SJCRH30 (cell line): ENCODE results near the gene MPEG1. TPM values are rescaled to one million over a fixed set of nuclear protein-coding genes. Genes with fewer than 3 reads are reported as not detected.

Experiments used
- DNase-seq, 2 experiments: peaks; one replicate each; pipeline ENCODE4 v3.0.0-alpha.2; 2015 to 2020
- H3K27ac ChIP-seq: fragments of 250-450 bp; sonication (Bioruptor Pico); 2 replicates; pipeline ENCODE4 v1.5.1; 2020; ENCODE audit warnings: mild to moderate bottlenecking, moderate library complexity
- H3K27me3 ChIP-seq: fragments of 250-450 bp; sonication (Bioruptor Pico); 2 replicates; pipeline ENCODE4 v1.5.1; 2020; ENCODE audit warnings: mild to moderate bottlenecking, moderate library complexity
- H3K36me3 ChIP-seq: fragments of 250-450 bp; sonication (Bioruptor Pico); 2 replicates; pipeline ENCODE4 v1.5.1; 2020; ENCODE audit warnings: mild to moderate bottlenecking, moderate library complexity
- H3K4me1 ChIP-seq: fragments of 250-450 bp; sonication (Bioruptor Pico); 2 replicates; pipeline ENCODE4 v1.5.1; 2020; ENCODE audit warnings: mild to moderate bottlenecking, moderate library complexity
- H3K4me3 ChIP-seq: fragments of 250-450 bp; sonication (Bioruptor Pico); 2 replicates; pipeline ENCODE4 v1.5.1; 2020; ENCODE audit warnings: mild to moderate bottlenecking, moderate library complexity
- H3K9me3 ChIP-seq: fragments of 250-450 bp; sonication (Bioruptor Pico); replicated peaks from 2 replicates; pipeline ENCODE4 v1.5.1; 2020; ENCODE audit warnings: mild to moderate bottlenecking, moderate library complexity
- total RNA-seq: library from RNA; depleted of rRNA; stranded (reverse); fragments of >200 nt; shearing (Covaris generic); gene quantifications from 2 replicates; pipeline ENCODE4 v1.2.3, GENCODE V29; 2014

MPEG1 gene
- total RNA-seq, 1 experiment from 2014 or later, result not detected

DNA sequence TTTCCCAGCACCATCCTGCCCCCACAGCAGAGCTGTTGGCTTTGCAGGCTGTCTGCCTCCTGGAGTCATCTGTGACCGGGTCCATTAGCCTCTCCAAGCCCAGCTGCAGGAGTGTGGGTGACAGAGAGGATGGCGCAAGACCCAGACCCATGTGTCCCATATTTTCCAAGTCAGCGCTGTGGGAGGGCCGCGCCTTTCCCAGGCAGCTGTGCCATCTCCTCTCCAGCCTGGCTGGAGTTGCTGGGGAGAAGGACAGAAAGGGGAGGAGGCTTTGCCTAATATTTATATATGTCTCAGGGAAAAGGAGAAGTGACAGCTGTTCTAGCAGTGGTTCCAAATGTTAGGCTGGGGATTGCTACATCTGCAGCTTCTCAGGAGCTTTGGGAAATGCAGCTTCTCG is 25.1 kb downstream of the MPEG1 start:
- DNase-seq, result peak; percentile 82 to 88
- peaks cover 27% of the 10 kb centered on the region for H3K4me1 ChIP-seq
- H3K27me3 ChIP-seq, result no peaks in the 10 kb centered on the region
- no peaks in the 10 kb centered on the region for H3K9me3 ChIP-seq
- H3K36me3 ChIP-seq, result peaks cover 62% of the 10 kb centered on the region
- H3K4me3 ChIP-seq, result no peak overlapping the region
- H3K27ac ChIP-seq, result peak overlapping the region; percentile 67

DNA sequence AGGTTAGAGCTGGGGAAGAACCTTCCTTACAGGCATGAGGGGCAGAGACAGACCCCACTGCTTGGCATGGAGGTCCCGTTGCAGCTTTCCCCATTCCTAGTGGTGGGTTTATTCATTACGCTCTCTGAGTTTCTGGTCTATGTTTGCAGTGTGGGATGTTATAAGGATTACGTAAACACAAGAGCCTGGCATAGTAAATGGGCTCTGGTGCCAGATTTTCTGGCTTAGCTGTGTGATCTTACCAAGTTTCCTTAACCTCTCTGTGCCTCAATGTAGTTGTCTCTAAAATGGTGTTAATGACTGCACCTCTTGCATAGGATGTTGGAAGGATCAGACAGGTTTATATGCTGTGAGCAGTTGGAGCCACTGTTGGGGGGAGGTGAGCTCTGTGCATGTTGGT is 25.7 kb downstream of the MPEG1 start:
- H3K9me3 ChIP-seq, result no peaks in the 10 kb centered on the region
- no peaks in the 10 kb centered on the region for H3K27me3 ChIP-seq
- H3K36me3 ChIP-seq, result peaks cover 58% of the 10 kb centered on the region
- peaks cover 27% of the 10 kb centered on the region for H3K4me1 ChIP-seq
- DNase-seq, result no peak
- peak overlapping the region; percentile 67 for H3K27ac ChIP-seq
- H3K4me3 ChIP-seq, result no peak overlapping the region

DNA sequence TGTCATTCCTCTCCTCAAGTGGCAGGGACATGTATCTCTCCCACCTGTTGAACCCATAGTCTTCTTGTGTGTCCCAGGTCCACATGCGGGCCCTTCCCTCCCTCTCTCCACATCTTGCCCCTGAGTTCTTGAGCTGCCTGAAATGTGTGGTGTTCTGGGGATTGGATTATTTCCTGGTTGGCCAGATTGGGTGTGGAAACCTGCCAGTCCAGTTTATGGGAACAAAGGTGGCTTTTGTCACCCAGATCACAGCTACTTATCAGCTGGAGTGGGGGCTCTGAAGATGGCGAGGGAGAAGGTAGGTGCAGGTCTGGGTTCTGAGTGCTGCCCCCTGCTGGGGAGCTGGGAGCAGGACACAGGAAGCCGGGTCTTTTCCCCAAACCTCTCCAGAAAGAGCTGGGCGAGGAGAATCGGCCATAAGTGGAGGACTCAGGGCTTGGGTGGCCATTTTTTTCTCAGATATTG is 26.6 kb downstream of the MPEG1 start:
- DNase-seq, result peak; percentile 45 to 76
- peak overlapping the region; percentile 67 for H3K27ac ChIP-seq
- H3K4me3 ChIP-seq, result no peak overlapping the region
- H3K4me1 ChIP-seq, result peaks cover 27% of the 10 kb centered on the region
- peaks cover 57% of the 10 kb centered on the region for H3K36me3 ChIP-seq
- H3K27me3 ChIP-seq, result no peaks in the 10 kb centered on the region
- H3K9me3 ChIP-seq, result no peaks in the 10 kb centered on the region

DNA sequence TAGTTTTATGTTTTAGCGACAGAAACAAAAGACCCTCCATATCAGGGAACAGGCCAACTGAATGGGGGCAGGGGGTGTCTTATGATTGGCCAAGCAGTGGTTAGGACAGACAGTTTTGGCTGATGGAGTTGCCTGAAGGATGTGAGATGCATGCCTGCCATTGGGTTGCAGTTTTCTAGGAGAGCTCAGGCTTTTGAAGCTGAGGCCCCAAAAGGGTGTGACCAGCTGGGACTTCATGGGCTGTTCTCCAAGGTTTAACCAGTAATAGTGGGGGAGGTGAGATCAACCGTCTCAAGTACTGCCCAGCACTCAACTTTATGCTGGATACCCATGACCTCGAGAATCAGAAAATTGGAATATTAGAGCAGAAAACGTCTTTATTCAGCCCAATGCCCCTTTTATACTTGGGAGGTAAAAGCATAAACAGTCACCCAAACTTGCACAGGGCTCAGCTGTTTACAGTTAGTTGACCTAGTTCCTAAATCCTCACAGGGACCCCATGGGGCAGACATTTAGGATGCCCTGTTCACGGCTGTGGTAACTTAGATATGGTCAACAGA is 27.3 kb downstream of the MPEG1 start:
- Histone ChIP-seq H3K4me3 (no peak overlapping the region), H3K9me3 (no peaks in the 10 kb centered on the region), H3K4me1 (peaks cover 27% of the 10 kb centered on the region), H3K36me3 (peaks cover 52% of the 10 kb centered on the region), H3K27ac (peak overlapping the region; percentile 67), H3K27me3 (no peaks in the 10 kb centered on the region)
- DNase-seq, result no peak

DNA sequence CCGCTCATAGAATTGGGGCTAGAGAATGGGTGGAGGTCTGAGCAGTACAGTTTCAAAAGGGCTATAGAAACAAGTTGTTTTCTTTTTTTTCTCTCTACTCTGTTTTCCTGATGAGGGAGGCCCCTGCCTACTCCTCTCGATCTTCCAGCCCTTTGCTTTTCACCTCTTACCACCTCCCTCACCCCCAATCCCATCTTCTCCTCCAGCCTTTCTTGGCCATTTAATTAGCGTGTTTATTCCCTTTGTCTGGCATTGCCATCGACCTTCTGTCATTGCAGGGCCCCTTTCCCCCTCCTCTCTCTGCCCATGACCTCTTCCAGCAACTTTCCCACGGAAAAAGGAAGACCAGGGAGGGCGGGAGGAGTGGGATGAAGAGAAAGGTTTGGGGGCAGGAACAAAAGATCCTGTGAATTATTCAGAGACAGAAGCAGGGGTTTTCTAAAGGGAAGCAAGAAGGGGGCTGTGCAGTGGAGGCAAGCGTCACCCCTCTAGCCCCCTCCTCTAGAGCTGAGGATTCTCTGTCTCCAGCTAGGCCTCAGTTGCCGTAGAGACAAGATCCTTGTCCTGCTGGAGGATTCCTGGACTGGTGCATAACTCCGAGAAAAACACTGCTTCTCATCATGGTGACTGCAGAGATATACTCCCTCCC is 27.9 kb downstream of the MPEG1 start:
- Histone ChIP-seq H3K27ac (no peak overlapping the region; the same call in 1 of the 2 replicates), H3K4me3 (no peak overlapping the region), H3K27me3 (no peaks in the 10 kb centered on the region), H3K4me1 (peaks cover 27% of the 10 kb centered on the region), H3K9me3 (no peaks in the 10 kb centered on the region), H3K36me3 (peaks cover 45% of the 10 kb centered on the region)
- no peak for DNase-seq

DNA sequence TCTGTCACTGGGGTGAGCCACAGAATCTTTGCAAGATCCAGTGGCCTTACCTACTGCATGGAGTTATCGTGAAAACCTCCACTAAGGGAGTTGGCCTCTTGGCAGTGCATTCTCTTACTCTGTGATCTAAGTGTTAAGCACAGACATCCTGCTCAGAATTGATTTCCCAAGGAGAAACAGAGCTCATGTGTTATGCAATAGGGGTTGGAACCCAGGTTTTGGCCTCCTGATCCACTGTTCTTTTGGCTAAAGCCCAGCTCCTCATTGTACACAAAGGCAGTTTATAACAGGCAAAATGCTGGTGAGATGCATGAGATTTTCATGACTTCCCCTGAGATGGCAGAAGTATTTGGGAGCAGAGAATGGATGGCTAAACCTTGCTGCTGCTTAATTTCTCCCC is 29.0 kb downstream of the MPEG1 start:
- H3K4me1 ChIP-seq, result peaks cover 27% of the 10 kb centered on the region
- no peak overlapping the region for H3K4me3 ChIP-seq
- no peak for DNase-seq
- H3K27ac ChIP-seq, result no peak overlapping the region
- no peaks in the 10 kb centered on the region for H3K27me3 ChIP-seq
- H3K9me3 ChIP-seq, result 0 out of 2 replicates have a peak, but pooled peaks cover 3% of the 10 kb centered on the region
- H3K36me3 ChIP-seq, result peaks cover 49% of the 10 kb centered on the region

DNA sequence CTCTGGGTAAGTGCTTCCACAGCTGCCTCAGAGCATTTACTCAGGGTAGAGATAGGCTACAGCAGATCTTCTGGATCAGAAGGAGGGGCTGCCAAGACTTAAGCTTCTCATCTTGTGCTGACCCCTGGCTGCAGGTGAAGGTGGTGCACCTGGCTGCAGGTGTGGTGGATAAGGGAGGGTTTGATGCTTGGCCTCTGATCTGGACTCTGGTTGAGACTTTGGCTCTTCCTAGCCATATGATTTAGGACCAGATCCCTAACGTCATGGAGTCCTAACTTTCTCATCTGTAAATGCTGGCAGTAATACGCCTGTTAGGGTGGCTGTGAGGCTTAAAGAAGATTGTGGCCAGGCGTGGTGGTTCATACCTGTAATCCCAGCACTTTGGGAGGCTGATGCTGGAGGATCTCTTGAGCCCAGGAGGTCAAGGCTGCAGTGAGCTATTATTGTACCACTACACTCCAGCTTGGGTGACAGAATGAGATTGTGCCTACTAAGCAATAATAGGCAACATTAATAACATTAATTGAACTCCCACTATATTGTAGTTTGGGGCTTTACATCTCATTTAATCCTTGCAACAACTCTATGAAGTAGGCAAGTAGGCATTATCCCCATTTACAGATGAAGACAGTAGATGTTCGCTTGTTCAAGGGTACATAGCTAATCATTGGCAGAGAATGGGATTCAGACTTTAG is 30.1 kb downstream of the MPEG1 start:
- no peak for DNase-seq
- no peak overlapping the region for H3K4me3 ChIP-seq
- 0 out of 2 replicates have a peak, but pooled peaks cover 4% of the 10 kb centered on the region for H3K9me3 ChIP-seq
- no peak overlapping the region for H3K27ac ChIP-seq
- peaks cover 16% of the 10 kb centered on the region for H3K4me1 ChIP-seq
- no peaks in the 10 kb centered on the region for H3K27me3 ChIP-seq
- peaks cover 56% of the 10 kb centered on the region for H3K36me3 ChIP-seq

DNA sequence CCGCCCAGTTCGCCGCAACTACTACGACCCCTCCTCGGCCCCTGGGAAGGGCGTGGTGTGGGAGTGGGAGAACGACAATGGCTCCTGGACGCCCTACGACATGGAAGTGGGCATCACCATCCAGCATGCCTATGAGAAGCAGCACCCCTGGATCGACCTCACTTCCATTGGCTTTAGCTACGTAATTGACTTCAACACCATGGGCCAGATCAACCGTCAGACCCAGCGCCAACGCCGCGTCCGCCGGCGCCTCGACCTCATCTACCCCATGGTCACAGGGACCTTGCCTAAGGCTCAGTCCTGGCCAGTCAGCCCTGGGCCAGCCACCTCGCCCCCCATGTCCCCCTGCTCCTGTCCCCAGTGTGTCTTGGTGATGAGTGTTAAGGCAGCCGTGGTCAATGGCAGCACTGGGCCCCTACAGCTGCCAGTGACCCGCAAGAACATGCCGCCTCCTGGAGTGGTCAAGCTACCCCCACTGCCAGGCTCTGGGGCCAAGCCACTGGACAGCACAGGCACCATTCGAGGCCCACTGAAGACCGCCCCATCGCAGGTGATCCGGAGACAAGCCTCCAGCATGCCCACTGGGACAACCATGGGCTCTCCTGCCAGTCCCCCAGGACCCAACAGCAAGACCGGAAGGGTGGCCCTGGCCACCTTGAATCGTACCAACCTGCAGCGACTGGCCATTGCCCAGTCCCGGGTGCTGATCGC is 30.8 kb downstream of the MPEG1 start:
- H3K4me3 ChIP-seq, result no peak overlapping the region
- H3K4me1 ChIP-seq, result peaks cover 11% of the 10 kb centered on the region
- H3K36me3 ChIP-seq, result peaks cover 58% of the 10 kb centered on the region
- H3K27ac ChIP-seq, result no peak overlapping the region
- H3K9me3 ChIP-seq, result 0 out of 2 replicates have a peak, but pooled peaks cover 4% of the 10 kb centered on the region
- H3K27me3 ChIP-seq, result no peaks in the 10 kb centered on the region
- DNase-seq, result no peak

DNA sequence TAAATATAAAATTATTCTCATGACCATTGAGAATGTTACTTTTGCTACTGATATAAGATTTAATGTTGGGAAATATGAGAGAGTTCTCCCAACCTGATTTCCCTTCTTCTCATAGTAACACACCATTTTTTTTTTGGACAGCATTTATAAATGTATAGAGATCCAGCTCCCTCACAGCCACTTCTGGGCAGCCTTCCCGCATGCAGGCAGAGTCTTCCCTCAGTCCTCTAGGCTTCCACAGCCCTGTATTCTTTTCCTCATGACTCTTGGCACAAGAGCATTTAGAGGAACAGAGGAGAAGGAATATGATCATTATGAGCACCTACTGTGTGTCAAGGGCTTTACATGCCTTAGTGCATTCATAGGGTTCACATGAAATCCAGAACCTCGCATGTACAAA is 31.8 kb downstream of the MPEG1 start:
- Histone ChIP-seq H3K27me3 (no peaks in the 10 kb centered on the region), H3K4me1 (peaks cover 3% of the 10 kb centered on the region), H3K4me3 (no peak overlapping the region), H3K36me3 (peaks cover 58% of the 10 kb centered on the region), H3K9me3 (0 out of 2 replicates have a peak, but pooled peaks cover 4% of the 10 kb centered on the region), H3K27ac (no peak overlapping the region)
- no peak for DNase-seq

DNA sequence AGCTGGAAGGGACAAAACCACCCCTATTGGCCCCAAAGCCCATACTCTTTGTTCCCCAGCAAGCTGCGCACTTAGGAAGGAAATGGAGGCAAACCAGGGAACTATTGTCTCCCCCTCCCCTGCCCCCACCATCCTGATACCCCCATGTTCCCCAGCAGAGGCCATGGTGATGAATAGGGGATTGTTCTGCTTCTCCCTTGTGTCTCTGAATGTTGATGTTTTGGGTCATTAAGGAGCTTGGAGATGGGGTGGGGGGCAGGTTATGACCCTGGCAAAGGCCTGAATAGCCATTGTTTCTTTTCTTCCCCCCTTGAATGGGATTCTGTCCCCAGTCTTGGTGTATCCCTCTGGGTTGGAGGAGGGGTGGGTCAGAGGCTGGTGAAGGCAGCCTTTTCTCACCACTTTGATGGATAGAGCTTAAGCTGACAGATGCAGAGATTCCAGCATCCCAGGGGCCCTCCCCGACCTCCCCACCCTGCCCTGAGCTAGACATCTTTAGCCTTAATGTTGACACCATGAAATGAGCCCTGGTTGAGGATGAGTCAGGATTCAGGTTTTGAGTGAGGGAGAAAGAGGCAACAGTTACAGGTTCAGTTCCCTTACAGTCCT is 32.5 kb downstream of the MPEG1 start:
- H3K27ac ChIP-seq, result no peak overlapping the region
- peaks cover 54% of the 10 kb centered on the region for H3K36me3 ChIP-seq
- H3K4me3 ChIP-seq, result no peak overlapping the region
- DNase-seq, result no peak
- peaks cover 9% of the 10 kb centered on the region for H3K4me1 ChIP-seq
- 0 out of 2 replicates have a peak, but pooled peaks cover 4% of the 10 kb centered on the region for H3K9me3 ChIP-seq
- H3K27me3 ChIP-seq, result no peaks in the 10 kb centered on the region

DNA sequence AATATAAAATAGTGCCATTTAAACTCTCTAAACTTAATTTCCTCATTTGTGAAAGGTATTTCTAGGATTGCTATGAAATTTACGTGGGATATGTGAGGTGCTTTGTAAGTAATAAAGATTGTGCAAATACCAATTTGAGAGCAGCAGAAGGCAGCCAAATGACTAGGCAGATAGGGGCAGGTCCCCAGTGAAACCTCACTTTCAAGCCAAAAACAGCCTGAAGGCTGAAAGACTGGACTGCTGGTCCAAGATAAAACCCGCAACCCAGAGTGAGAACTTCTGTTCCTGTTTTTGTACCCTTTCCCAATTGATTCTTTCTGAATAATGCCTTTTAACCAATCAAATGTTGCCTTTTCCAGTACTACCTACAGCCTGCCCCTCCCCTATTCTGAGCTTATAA is 33.6 kb downstream of the MPEG1 start:
- Histone ChIP-seq H3K36me3 (peaks cover 49% of the 10 kb centered on the region), H3K27ac (no peak overlapping the region), H3K27me3 (no peaks in the 10 kb centered on the region), H3K4me3 (no peak overlapping the region), H3K4me1 (peaks cover 18% of the 10 kb centered on the region), H3K9me3 (0 out of 2 replicates have a peak, but pooled peaks cover 4% of the 10 kb centered on the region)
- no peak for DNase-seq

DNA sequence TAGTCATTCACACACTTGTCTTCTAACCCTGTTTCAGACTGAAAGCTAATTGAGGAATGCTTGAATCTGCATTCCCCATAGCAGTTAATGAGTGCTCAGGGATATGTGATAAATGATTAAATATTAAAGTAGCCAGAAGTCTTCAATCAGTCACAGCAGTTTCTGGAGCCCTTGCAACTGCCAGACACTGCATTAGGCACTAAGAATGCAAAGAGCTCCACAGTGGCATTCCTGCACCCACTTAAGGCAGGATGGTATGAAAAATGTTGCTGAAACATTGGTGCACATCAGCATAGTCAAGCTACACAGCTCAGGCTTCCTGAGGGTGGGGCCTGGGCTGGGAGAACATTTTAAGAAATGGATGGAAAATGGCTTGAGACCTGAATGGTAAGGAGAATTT is 34.3 kb downstream of the MPEG1 start:
- Histone ChIP-seq H3K36me3 (peaks cover 42% of the 10 kb centered on the region), H3K27me3 (no peaks in the 10 kb centered on the region), H3K4me3 (no peak overlapping the region), H3K4me1 (peaks cover 18% of the 10 kb centered on the region), H3K9me3 (0 out of 2 replicates have a peak, but pooled peaks cover 4% of the 10 kb centered on the region), H3K27ac (no peak overlapping the region)
- no peak for DNase-seq

DNA sequence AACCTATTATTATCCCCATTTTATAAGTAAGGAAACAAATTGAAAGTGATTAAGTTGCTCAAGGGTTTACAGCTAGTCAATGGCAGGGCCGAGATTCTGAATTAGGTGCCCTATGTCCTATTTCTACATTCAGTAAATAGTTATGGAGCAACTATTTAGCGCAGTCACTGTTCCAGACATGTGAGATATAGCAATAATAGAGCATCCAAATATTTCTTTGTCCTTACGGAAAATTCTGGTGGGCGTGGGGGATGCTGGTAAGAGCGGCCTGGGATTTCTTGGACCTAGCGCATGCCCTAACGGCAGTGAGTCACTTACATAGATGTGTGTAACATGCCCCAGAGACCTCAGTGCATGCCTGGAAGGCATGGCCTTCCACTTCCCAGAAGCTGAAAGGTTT is 36.4 kb downstream of the MPEG1 start:
- H3K4me3 ChIP-seq, result no peak overlapping the region
- H3K4me1 ChIP-seq, result peaks cover 18% of the 10 kb centered on the region
- 0 out of 2 replicates have a peak, but pooled peaks cover 4% of the 10 kb centered on the region for H3K9me3 ChIP-seq
- no peaks in the 10 kb centered on the region for H3K27me3 ChIP-seq
- H3K27ac ChIP-seq, result no peak overlapping the region
- peaks cover 26% of the 10 kb centered on the region; the same call in 1 of the 2 replicates for H3K36me3 ChIP-seq
- DNase-seq, result no peak

DNA sequence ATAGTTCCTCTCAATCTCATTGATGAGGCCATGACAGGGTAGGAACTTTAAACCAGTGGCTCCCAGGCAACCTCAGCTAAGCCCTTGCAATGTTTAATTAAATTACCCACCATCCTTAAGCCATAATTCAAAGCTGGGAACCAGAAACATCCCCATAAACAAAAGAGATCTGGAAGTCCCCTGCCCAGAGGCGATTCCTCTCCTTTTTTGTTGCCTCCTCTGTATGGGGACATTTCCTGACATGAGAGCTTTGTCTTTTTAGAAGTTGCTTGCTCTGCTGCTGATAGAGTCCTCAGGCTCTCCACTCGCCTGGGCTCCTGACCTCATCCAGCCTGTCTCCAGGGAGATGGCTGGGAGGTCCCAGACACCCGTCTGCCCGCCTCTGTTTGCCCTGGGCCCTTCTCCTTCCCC is 37.6 kb downstream of the MPEG1 start:
- peak overlapping the region; percentile 99 for H3K27ac ChIP-seq
- H3K4me3 ChIP-seq, result peak overlapping the region; percentile 74; the same call in 1 of the 2 replicates
- H3K36me3 ChIP-seq, result peaks cover 22% of the 10 kb centered on the region; the same call in 1 of the 2 replicates
- 0 out of 2 replicates have a peak, but pooled peaks cover 4% of the 10 kb centered on the region for H3K9me3 ChIP-seq
- peak; percentile 43 to 51 for DNase-seq
- H3K27me3 ChIP-seq, result no peaks in the 10 kb centered on the region
- peaks cover 18% of the 10 kb centered on the region for H3K4me1 ChIP-seq
